NCI-H1105 (cell line): ENCODE results near the gene HS6ST3.
"Not testable (repeated sequence)": the region's sequence is repeated elsewhere in the genome, so short reads cannot be mapped to it uniquely, and the experiment has no call there.

Experiments
- DNase-seq: peaks from one replicate; lab custom pipeline; 2025; lab: John Stamatoyannopoulos, UW

Gene HS6ST3

DNA sequence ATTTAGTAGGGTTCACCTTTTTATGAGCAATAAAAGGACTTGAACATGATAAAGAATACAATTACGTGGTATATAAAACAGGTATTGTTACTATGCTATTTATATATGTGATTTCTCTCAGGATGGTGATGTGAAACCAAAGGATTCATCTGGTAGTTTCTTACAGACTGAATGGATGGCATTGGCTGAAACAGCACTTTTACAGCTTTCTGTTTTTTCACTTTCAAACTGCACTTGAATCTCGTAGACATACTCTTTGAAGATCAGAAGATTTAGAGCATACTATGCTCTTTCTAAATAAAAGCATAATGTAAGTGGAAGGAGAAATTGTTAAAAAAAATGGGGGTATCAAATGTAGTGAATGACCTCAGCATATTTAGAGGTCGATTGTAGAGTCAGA lies 354.8 kb downstream of the HS6ST3 start:
- no peak for DNase-seq

DNA sequence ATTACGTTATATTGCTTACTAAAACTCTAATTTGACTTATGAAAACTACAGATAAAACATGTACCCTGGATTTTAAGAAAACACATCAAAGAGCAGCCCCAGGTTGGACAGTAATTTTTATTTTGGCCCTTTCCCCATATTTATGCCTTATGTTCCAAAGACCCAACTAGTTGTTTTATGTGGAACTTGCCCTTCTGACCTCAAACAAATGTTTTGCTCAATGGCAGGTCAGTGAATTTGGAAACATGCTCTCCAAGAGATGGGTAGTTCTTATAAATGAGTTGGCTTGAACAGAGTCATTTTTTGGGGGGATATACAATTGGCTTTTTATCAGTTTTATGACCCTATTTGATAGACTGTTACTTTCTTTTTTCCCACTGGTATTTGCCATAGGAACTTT lies 360.0 kb downstream of the HS6ST3 start:
- DNase-seq = no peak

DNA sequence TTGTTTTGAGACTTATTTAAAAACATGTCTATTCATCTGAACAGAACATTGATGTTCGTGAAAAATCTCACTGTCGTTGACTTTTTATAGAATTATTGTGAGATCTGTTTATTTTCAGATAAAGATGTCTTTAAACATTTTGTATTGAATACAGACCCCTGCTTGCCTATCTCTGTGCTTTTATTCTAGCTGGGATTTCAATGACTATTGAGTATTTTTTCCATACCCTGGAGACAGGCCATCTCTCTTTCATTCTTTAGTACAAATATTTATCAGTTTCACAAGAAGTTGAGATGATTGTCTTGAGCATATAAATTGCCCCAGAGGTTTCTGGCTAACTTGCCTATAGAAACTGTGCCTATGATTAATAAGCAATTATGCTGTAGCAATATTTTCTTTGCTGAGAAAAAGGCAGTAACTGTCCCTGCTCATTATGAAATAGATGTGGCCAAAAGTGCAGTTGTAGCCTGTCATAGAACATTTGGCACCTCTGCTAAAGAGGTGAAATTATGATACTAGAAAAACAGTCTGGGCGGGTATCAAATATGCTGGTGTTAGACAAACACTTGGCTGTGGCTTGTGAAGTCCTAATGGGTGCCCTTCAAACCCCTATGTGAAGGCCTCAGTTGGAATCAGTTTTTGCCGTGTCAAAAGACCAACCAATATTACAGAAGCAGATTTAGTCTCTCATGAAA lies 360.6 kb downstream of the HS6ST3 start:
- DNase-seq = no peak

DNA sequence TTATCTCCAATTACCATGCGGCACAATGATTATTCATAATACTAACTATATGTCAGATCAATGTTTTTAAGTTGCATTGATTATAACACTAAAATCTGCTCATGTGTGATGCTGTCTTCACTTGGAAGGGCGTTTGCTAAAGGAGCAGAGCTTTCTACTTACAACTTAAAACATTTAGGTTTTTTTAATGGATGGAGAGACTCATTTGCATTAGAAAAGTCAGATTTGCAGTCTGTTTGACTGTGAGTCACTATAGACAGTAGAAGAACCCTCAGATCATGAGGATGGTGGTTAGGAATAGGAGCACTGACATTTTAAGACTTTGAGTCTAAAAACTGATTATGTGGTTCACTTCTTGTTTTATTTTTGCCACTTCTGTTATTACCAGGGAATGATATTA lies 364.6 kb downstream of the HS6ST3 start:
- DNase-seq = no peak

DNA sequence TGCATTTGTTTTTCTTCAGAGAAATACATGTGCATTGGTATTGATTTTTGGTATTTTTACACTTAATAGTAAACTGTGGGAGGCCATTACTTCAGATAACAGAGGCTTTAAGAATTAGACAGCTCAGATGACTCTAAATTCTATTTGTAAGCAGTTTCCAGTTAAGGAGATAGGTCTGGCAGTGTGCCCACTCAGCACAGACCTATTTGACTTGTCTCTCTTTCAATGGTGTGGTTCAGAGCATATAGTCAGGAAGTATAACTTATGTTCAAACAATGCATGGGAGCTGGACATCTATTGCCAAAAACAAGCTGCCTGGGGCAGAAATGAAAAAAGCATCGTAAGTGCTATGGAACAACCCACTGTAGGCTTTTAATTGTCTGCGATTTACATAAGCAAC lies 370.7 kb downstream of the HS6ST3 start:
- peak; percentile 69 for DNase-seq

DNA sequence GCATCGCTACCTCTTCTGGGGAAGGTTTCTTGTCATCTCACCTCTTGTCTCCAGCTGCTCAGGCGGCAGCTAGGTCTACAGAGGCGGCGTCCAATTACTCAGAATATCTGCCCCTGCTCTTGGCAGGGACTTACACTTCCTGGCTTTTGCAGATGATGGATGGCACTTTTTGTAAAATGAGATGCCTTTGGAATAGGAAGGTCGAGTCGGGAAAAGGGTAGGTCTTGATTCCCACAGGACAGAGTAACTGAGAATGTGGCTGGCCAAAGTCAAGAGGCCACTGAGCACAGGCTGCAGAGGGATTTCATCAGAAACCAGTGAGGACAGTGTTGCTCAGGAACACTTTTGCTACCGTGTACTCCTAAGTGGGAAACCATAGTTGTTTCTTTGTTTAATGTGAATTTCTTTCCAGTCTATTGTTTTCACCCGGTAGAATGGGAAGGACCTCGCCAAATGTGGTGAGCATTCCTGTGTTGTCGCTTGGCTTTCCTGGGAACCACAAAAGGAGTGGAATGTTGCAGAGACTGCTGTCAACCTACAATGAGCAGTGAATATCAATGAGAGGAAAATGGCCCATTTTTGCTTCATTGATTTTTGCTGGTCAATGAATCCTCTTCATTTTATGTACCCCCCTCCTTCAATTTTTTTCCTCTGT lies 383.7 kb downstream of the HS6ST3 start:
- DNase-seq = no peak

DNA sequence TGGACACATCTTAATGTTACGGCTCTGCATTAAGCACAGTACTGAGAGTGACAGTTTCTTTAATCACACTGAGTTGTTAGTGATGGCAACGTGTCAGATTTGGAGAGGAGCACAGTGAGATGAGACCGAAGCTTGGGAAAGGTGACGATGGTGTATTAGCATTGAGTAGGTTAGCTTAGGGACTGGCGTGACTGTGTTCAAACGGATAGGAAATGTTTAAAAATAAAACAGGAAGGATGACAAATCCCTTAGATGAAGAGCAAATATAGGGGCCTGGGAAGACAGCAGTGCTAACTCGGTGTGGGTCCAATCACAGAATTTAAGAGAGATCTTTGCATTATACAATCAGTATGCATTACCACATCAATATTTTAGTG lies 384.3 kb downstream of the HS6ST3 start:
- DNase-seq = no peak

DNA sequence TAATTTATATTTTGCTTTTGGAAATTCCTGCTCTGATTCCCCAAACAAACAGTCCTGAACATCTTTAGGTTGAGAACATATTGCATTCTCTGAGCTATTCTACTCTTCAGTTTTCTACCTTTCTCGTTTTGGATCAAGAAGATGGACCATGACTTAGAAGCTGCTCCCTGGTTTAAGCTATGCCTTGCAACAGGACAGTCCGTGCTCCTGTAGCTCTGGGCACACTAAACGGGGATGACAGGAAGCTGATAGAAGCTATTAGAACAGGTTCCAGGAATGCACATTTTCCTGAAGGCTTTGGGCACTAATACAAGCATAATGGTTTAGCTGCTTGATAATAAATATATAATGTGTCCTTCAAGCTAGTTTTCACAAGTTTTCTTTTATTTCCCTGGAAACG lies 385.2 kb downstream of the HS6ST3 start:
- DNase-seq = no peak

DNA sequence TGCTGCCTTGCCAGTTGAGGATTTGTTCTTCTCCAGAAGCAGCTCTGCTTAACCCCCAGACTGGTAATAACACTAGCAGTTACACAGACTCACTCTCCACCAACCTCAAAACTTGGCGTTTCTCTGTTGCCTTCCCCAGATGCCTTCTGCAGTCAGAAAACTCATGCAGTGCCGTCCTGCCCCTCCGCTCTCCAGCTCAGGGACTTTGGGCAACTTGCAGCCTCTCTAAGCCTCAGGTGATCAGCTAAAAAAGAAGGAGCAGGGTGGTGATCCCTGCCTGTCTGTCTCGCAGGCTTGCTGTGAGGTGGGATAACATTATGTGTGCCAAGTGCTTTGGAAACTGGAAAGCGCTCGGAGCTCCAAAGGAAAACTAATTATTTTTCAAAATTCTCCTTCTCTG lies 391.6 kb downstream of the HS6ST3 start:
- DNase-seq = no peak

DNA sequence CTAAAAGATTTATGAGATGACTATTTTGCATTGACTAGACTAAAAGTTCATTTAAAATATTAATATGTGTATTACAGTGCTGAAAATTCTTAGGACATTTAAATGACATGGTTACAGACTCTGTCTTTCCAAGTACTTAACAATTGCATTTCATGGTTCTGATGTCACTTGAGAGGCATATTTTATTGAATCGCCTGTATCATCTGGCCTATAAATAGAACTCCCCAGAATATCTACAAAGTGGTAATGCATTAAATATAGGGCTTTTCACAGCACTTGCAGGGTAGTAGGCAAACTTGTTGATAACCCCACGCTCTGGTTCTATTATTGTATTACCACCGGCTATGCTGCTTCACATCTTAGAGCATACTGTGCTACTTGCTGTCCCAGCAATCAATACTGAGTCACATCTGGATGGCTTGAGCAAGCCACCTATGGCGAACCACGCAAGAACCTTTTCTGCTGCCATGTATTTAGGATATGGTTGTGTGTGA lies 400.6 kb downstream of the HS6ST3 start:
- no peak for DNase-seq

DNA sequence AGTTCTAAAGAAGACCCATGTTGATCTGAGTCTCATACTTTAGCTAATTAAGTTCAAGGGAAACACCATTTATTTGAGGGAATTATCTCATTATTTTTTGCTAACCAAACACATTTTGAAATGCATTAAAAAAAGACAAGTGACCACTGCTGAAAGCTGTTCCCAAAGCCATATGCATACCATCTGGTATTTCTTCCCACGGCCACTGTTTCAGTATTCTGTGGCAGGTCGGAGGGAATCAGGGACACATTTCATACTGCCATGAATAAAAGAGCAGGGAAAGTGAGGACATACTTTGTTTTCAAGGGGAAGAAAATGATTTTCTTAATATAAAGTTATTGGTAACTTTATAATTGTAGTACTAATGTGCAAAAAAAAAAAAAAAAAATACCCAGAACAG lies 401.2 kb downstream of the HS6ST3 start:
- no peak for DNase-seq

DNA sequence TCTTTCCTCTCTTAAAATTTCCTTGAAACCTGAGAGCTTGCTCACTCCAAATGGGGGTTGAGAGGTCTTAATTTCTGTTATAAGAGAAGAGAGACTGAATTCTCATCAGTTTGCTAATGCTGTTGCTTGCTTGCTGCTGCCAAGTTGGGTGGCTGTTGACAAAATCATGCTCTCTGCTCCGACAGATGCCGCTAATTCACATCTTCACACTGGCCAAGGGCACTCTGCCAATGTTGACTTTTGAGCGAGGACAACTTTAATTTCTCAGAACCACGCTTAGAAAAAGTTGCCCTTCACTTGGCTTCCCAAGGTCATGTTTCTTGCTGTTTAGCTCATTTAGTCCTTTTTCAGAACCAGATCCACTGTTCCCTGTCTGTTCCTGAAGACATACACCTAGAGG lies 402.9 kb downstream of the HS6ST3 start:
- DNase-seq = peak; percentile 15

DNA sequence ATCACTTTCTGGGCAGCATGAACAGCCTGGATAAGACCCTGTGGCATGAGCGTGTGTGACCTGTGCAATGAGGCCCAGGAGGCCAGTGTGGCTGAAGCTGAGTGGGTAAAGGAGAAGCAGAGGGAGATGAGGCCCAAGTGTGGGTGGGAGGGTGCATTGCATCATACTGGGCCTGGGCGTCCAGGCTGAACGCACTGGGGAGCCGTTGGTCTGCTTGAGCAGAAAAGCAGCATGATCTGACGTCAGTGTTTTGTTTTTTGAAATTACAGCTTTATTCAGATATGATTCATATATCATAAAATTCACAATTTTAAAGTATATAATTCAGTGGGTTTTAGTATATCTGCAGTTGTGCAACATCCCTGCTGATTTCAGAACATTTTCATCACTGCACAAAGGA lies 409.7 kb downstream of the HS6ST3 start:
- no peak for DNase-seq

DNA sequence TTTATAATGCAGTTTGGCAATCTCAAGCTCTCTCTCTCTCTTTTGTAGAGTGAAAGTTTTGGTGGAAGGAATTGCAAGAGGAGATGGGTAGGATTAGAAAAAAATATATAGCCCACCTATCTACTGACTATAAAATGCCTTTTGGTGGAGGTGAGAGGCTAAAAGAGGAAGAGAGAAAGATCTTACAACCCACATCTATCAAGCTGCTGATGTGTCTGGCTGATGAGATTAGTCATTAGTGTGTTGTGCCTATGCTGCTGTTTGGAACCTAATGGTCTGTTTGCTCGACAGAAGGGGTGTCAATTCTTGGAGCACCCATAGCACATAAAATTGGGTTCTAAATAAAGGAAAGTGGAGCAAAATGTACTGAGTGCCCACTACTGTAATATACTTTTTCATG lies 411.0 kb downstream of the HS6ST3 start:
- no peak for DNase-seq

DNA sequence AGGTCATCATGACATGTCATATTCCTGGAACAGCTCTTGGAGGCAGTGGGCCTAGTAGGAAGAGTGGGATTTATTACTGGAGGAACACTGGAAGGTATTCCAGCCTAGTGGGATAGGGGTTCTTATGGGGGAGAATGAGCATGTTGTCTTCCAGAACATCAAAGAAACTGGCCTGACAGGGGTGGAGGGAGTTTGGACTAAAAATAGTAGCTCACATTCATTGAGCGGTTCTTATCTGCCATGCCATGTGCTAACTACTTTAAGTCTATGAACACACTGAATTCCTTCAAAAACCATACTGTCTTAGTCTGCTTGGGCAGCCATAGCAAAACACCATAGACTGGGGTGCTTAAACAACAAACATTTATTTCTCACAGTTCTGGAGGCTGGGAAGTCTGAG lies 413.6 kb downstream of the HS6ST3 start:
- no peak for DNase-seq

DNA sequence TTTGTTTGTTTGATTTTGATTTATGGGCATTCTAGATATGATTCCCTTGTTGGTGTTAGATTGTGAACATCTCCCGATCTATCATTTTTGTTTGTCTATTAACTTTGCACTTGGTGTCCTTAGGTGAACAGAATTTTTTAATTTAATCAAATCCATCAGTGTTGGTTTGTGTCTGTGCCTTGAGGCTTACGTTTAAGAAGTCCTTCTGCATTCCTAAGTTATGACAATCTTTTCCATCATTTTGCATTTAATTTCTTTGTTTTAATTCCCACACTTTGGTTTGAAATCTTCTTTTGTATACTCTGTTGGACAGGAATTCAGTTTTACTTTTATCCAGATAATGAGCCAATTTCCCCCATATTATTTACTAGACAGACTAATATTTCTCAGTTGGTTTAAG lies 421.7 kb downstream of the HS6ST3 start:
- no peak for DNase-seq

DNA sequence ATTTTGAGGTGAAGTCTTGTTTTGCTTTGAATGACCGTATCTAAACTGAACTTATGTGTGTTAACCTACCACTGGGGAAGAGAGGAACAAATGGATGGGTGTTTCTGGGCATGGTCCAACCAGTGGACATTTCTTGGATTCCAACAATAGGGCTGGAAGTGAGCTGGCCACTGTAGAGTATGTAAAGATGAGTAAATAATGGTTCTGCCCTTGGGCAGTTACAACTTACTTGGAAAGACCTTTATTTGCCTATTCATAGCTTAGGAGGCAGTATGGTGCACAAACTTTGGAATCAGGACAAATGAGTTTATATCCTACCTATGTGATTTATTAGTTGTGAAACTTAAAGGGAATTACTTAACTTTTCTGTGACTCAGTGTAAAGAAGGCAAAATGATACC lies 429.5 kb downstream of the HS6ST3 start:
- no peak for DNase-seq

DNA sequence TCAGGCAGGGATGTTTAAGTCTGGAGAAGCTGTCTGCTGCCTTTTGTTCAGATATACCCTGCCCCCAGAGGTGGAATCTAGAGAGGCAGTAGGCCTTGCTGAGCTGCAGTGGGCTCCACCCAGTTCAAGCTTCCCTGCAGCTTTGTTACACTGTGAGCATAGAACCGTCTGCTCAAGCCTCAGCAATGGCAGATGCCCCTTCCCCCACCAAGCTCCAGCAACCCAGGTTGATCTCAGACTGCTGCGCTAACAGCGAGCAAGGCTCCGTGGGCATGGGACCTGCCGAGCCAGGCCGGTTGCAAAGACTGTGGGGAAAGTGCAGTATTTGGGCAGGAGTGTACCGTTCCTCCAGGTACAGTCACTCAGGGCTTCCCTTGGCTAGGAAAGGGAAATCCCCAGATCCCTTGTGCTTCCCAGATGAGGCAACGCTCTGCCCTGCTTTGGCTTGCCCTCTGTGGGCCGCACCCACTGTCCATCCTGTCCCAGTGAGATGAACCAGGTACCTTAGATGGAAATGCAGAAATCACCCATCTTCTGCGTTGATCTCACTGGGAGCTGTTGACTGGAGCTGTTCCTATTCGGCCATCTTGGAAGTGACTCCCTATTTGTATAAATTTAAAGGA lies 434.6 kb downstream of the HS6ST3 start:
- DNase-seq = not testable (repeated sequence)

DNA sequence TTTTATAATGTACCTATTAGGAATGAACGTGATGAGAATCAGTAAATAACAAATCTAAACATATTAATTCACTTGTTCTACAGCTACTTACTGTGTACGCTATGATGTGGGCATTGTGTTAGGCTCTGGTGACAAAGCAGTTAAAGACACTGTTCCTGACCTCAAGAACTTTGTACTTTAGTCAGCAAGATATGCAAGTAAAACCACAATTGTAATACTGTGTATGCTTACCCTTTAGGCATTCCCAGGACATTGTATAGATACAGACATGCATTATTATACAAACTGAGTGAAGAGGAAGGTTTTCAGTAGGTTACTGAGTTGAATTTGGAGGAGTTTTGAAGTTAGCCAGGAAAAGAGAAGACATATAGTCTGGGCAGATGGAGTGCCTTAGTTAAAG lies 435.8 kb downstream of the HS6ST3 start:
- no peak for DNase-seq

DNA sequence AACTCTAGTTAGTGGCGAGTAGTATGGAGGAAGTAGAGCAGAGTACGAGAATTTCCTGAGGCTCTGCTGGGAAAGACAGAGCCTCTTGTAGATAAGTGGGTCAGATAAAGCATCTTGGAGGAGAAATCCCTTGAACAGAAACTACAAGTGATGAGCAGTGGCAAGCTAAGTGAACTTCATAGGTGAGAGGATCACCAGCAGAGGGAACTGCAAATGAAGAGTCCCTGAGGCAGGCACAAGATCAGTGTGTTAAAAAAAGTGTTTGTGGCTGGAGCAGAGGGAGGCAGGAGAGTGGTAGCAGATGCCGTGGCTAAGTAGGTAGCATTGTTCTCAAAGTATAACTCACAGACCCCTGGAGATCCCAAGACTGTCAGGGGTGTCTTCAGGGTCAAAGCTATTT lies 437.6 kb downstream of the HS6ST3 start:
- no peak for DNase-seq

DNA sequence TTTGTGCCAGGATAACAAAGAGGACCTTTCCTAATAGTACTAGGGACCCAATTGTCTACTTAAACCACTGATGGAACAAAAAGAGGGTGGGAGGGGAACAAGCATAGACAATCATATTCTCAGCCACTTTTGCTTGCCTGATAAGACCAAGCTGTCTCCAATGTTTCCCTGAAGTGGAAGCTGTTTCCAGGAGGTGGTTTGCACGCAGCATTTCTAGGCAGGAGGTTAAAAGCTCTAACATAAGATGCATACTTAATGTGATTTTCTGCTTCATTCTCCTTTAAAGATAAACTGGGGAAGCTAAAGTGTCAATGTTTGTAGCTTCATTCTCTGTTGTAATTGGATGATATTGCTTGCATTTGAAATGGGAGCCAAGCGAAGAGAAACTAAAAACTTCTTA lies 442.9 kb downstream of the HS6ST3 start:
- DNase-seq = no peak

DNA sequence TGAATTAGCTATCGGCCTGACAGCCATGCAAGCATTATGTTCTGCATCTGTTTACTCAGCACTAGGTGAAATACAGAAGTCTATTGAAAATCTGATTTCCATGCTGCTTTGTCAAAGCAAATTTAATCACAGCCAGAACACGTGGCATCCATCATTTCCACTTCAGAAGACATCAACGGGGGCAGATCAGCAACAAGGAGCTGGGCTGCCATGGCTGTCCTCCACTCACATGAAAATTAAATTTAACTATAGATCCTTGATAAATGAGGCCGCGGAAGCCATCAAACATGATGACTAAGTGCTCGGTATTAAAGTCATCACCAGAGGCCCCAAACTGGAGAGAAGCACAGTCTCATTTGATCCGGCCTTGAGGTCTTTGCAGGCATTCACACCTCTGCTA lies 443.5 kb downstream of the HS6ST3 start:
- no peak for DNase-seq

DNA sequence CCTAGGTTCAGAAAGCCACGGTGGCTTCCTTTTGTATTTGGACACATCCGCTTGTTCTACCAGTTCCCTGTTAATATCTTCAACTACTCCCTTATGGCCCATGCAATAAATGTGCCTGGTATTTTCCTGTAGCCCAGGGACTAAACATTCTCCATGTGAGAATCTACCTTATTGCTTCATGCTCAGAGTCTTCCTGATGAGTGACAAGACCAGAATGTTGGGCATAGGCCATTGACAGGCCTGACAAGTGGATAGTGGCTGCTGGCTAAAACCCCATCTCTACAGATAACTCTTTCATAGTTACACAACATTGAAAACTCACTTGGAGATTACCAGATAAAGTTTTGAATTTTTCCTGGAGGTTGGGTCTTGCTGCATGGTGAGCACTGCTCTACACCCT lies 449.9 kb downstream of the HS6ST3 start:
- no peak for DNase-seq

DNA sequence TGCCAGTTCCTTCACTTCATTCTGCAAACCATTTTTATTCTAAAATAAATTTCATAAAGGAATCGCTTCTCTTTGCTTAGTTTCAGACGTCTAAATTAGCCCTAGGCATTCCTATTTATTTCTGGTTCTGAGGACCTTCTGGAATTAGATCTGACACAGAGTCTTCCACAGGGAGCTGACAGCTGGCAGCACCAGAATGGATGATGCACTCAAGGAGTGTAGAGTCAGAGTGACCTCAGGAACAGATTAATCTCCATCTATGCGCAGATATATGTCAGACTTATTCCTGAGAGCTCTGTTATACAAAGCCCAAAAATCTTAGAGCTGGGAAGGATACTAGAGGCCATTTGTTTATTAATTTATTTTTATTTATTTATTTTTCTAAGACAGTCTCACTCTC lies 450.8 kb downstream of the HS6ST3 start:
- DNase-seq = no peak
